Glutamatergic neuron (in vitro differentiated cells): ENCODE results near the gene GARIN5B. TPM values are rescaled to one million over a fixed set of nuclear protein-coding genes. Genes with fewer than 3 reads are reported as not detected.

Experiments used
- DNase-seq: peaks from one replicate; pipeline ENCODE4 v3.0.0; 2022
- H3K27ac Mint-ChIP-seq: one replicate; pipeline ENCODE4 v1.8.0; 2020; ENCODE audit warnings: mild to moderate bottlenecking, mixed read lengths, inconsistent platforms; ENCODE audit not compliant: unreplicated experiment
- H3K27me3 Mint-ChIP-seq: one replicate; pipeline ENCODE4 v1.8.0; 2020; ENCODE audit warnings: mild to moderate bottlenecking, moderate library complexity, mixed read lengths, inconsistent platforms; ENCODE audit not compliant: unreplicated experiment
- H3K36me3 Mint-ChIP-seq: one replicate; pipeline ENCODE4 v1.8.0; 2020; ENCODE audit warnings: mild to moderate bottlenecking, mixed read lengths, inconsistent platforms; ENCODE audit not compliant: unreplicated experiment
- H3K4me1 Mint-ChIP-seq: one replicate; pipeline ENCODE4 v1.8.0; 2020; ENCODE audit warnings: mild to moderate bottlenecking, low read depth, mixed read lengths, inconsistent platforms; ENCODE audit not compliant: unreplicated experiment
- H3K4me3 Mint-ChIP-seq: one replicate; pipeline ENCODE4 v1.8.0; 2020; ENCODE audit warnings: mild to moderate bottlenecking, mixed read lengths, inconsistent platforms; ENCODE audit not compliant: unreplicated experiment
- H3K9me3 Mint-ChIP-seq: one replicate; pipeline ENCODE4 v1.8.0; 2020; ENCODE audit warnings: mild to moderate bottlenecking, moderate library complexity, mixed read lengths, inconsistent platforms; ENCODE audit not compliant: unreplicated experiment
- CTCF ChIP-seq: fragments of 200-600 bp; sonication (generic); IDR thresholded peaks from one replicate; pipeline ENCODE4 v1.5.0; 2021; ENCODE audit not compliant: partially characterized antibody, unreplicated experiment
- total RNA-seq: library from RNA; stranded (reverse); fragmentation: NEBNext Ultra II Directional; extraction: Animal tissue kit (Norgen Biotek cat#: 25700); gene quantifications from one replicate; pipeline ENCODE4 v1.2.1, GENCODE V29; 2021; ENCODE audit not compliant: unreplicated experiment

The GARIN5B gene
- total RNA-seq, 1 donor from 2014 or later, result 0.17 TPM

- no peak overlapping the region for H3K27ac Mint-ChIP-seq
- no peak overlapping the region for H3K4me3 Mint-ChIP-seq
- TF ChIP-seq CTCF, result no peak
- H3K27me3 Mint-ChIP-seq, result peaks cover 14% of the 10 kb centered on the region
- H3K36me3 Mint-ChIP-seq, result no peaks in the 10 kb centered on the region
- no peaks in the 10 kb centered on the region for H3K4me1 Mint-ChIP-seq
- no peak for DNase-seq
- peaks cover 11% of the 10 kb centered on the region for H3K9me3 Mint-ChIP-seq
Measured at GRCh38 chr19:55322204-55322885, 40.7 kb downstream of the GARIN5B start.

GRCh38 chr19:55321466-55322137 is 41.5 kb downstream of the GARIN5B start:
- no peak overlapping the region for H3K4me3 Mint-ChIP-seq
- no peak overlapping the region for H3K27ac Mint-ChIP-seq
- H3K27me3 Mint-ChIP-seq, result peaks cover 14% of the 10 kb centered on the region

GRCh38 chr19:55320844-55321419 is 42.1 kb downstream of the GARIN5B start:
- TF ChIP-seq CTCF, result no peak
- H3K9me3 Mint-ChIP-seq, result peaks cover 8% of the 10 kb centered on the region
- peaks cover 14% of the 10 kb centered on the region for H3K27me3 Mint-ChIP-seq
- H3K27ac Mint-ChIP-seq, result no peak overlapping the region
- no peak overlapping the region for H3K4me3 Mint-ChIP-seq
- H3K36me3 Mint-ChIP-seq, result no peaks in the 10 kb centered on the region
- H3K4me1 Mint-ChIP-seq, result no peaks in the 10 kb centered on the region
- DNase-seq, result no peak

More at GRCh38 chr19:55321466-55322137, 41.5 kb downstream of the GARIN5B start:
- Mint-ChIP-seq H3K9me3 (peaks cover 11% of the 10 kb centered on the region), H3K4me1 (no peaks in the 10 kb centered on the region), H3K36me3 (no peaks in the 10 kb centered on the region)
- TF ChIP-seq CTCF, result no peak
- no peak for DNase-seq

GRCh38 chr19:55319785-55320184 is 43.3 kb downstream of the GARIN5B start:
- Mint-ChIP-seq H3K36me3 (no peaks in the 10 kb centered on the region), H3K27me3 (peaks cover 14% of the 10 kb centered on the region), H3K4me3 (peak overlapping the region; percentile 63), H3K27ac (peak overlapping the region; percentile 28), H3K9me3 (peaks cover 9% of the 10 kb centered on the region), H3K4me1 (no peaks in the 10 kb centered on the region)
- TF ChIP-seq CTCF, result no peak
- DNase-seq, result peak; percentile 83

GRCh38 chr19:55316646-55317045 is 46.4 kb downstream of the GARIN5B start:
- DNase-seq, result no peak
- no peak overlapping the region for H3K27ac Mint-ChIP-seq

More at GRCh38 chr19:55316646-55317045, 46.4 kb downstream of the GARIN5B start:
- Mint-ChIP-seq H3K27me3 (peaks cover 11% of the 10 kb centered on the region), H3K9me3 (peaks cover 7% of the 10 kb centered on the region), H3K36me3 (peaks cover 4% of the 10 kb centered on the region), H3K4me1 (peaks cover 5% of the 10 kb centered on the region), H3K4me3 (no peak overlapping the region)
- TF ChIP-seq CTCF, result no peak
